ENCODE data around the gene DNAJC11.
"Not testable (repeated sequence)": the region's sequence is repeated elsewhere in the genome, so short reads cannot be mapped to it uniquely, and the experiment has no call there.

DNA sequence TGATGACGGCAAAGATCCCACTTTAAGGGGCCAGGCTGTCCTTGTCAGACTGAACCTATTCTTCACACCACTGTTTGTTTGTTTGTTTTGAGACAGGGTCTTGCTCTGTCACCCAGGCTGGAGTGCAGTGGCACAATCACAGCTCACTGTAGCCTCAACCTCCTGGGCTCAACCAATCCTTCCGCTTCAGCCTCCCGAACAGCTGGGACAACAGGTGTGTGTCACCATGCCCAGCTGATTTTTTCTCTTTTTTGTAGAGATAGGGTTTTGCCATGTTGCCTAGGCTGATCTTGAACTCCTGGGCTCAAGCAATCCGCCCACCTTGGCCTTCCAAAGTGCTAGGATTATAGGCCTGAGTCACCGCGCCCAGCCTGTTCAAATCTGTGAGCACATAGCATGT, 64.8 kb downstream of the DNAJC11 start:
- TF ChIP-seq, protein P1, sequence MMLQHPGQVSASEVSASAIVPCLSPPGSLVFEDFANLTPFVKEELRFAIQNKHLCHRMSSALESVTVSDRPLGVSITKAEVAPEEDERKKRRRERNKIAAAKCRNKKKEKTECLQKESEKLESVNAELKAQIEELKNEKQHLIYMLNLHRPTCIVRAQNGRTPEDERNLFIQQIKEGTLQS (IDR thresholded peaks at IDR 0.05): not testable (repeated sequence)
- TF ChIP-seq, protein P2, sequence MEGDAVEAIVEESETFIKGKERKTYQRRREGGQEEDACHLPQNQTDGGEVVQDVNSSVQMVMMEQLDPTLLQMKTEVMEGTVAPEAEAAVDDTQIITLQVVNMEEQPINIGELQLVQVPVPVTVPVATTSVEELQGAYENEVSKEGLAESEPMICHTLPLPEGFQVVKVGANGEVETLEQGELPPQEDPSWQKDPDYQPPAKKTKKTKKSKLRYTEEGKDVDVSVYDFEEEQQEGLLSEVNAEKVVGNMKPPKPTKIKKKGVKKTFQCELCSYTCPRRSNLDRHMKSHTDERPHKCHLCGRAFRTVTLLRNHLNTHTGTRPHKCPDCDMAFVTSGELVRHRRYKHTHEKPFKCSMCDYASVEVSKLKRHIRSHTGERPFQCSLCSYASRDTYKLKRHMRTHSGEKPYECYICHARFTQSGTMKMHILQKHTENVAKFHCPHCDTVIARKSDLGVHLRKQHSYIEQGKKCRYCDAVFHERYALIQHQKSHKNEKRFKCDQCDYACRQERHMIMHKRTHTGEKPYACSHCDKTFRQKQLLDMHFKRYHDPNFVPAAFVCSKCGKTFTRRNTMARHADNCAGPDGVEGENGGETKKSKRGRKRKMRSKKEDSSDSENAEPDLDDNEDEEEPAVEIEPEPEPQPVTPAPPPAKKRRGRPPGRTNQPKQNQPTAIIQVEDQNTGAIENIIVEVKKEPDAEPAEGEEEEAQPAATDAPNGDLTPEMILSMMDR (IDR thresholded peaks at IDR 0.05 in 2 of 3, conservative IDR thresholded peaks at IDR 0.05 in 1 of 3; ENCODE audit: borderline replicate concordance in 1 of 3, insufficient read depth in 1 of 3, low read depth in 2 of 3, low read length in 2 of 3): not testable (repeated sequence)
- not testable (repeated sequence) for TF ChIP-seq CEBPB (IDR thresholded peaks at IDR 0.05; ENCODE audit: low read depth); POLR2AphosphoS5 (IDR thresholded peaks at IDR 0.05; ENCODE audit: low read depth, low read length); ZNF274 (IDR thresholded peaks at IDR 0.05; ENCODE audit: low read depth, low read length); JUND (IDR thresholded peaks at IDR 0.05); YY1 (IDR thresholded peaks at IDR 0.05; ENCODE audit: extremely low read depth, insufficient replicate concordance, low read depth, low read length); SP1 (IDR thresholded peaks at IDR 0.05; ENCODE audit: low read depth)

Data from HCT116 (cell line).